CD4-positive, alpha-beta T cell treated with Interleukin-2 at 100 ng/mL for 4 hours (primary cell): ENCODE measurements around the gene SERGEF.

Experiments
- DNase-seq: peaks from one replicate; pipeline ENCODE4 v3.0.0-alpha.2; 2020; ENCODE audit warnings: low spot score

The SERGEF gene

DNA sequence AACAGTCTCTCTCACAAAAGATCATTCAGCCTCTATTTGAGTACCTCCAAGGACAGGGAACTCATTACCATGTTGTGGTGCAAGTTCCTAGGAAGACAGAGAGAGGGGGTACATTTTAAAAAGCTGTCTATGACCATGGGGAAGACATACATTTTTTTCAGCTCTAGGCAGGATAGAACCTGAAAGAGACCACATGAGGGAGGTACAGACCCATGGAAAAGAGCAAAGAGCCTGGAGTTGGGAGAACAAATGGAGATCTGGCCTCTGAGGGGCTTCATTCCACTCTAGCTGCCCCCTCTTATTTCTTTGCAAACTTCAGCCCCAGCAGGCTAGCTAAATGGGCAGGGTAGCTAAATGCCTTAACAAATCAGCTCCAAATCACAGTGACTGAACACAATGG, 241.9 kb downstream of the SERGEF start:
- no peak for DNase-seq

DNA sequence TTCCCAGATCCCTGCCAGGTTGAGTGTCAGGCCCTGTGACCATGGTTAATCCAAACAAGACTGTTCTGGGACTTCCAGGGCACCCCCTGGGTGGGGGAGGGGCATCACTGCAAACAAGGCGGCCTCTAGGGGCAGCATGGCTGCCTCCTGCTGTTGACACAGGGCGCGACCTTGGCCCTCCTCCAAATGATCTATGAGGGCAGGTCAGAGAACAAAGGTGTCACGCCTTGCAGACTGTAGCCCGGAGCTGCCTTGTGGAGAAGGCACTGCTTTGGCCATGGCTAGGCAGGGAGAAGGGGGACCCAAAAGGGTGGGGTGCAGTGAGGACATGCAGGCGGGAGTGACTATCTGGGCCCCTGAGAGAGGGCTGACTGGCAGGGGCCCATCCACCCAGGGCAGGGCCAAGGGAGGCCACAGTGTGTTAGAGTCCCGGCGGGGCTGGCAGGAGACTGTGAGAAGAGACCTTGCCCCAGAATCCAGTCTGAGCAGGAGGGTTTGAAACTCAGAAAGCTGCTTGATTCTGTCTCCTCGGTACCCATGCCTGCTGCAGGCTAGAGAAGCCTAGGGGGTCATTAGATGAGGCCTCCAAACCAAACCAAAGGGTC, 242.7 kb downstream of the SERGEF start:
- no peak for DNase-seq

DNA sequence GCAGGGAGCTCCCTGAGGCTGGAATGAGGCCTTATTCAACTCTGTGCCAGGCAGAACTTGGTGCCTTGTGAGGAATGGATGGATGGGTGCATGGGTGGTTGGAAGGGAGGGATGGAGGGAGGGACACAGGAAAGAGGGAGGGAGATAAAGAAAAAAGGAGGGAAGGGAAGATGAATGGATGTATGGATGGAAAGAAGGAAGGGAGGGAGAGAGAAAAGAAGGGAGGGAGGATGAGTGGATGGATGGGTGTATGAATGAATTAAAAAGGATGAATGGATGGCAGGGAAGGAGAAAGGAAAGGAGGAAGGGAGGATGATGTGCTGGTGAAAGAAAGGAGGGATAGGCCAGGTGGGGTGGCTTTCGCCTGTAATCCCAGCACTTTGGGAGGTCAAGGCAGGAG, 243.6 kb downstream of the SERGEF start:
- DNase-seq = no peak

DNA sequence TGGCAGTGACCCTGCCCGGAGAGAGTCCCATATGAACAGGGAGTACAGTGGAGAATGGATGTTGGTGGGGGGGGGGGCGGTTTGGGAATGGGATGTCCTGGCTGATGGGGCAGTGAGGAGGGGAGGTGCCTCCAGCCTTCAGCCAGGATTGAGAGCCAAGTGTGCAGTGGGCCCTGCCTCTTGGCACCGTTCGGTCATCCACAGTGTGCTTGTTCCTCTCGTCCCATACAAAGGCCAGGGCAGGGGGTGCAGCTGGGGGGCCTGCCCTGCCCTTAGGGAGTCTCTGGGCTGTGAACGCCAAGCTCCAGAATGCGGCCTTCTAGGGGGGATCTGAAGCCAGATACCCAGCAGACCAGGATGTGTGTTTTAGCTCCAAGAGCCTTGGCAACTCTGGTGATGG, 244.3 kb downstream of the SERGEF start:
- no peak for DNase-seq

DNA sequence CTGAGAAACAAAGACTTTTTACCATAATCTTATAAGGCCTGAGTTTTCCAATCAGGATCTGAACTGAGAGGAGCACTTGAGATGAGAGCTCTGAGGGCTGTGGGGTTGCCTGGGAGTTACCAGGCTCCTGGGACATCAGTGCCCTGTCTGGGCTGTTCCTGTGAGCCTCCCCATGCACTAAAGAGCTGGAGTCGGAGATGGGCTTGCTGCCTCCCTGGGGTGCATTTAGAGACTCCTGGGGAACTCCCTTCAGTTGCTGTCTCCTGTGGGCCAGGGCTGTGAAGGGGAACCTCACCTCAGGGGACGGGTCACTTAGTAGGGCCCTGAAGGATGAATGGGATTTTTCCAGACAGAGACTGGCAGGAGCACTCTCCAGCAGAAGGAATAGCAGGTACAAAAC, 244.9 kb downstream of the SERGEF start:
- no peak for DNase-seq

DNA sequence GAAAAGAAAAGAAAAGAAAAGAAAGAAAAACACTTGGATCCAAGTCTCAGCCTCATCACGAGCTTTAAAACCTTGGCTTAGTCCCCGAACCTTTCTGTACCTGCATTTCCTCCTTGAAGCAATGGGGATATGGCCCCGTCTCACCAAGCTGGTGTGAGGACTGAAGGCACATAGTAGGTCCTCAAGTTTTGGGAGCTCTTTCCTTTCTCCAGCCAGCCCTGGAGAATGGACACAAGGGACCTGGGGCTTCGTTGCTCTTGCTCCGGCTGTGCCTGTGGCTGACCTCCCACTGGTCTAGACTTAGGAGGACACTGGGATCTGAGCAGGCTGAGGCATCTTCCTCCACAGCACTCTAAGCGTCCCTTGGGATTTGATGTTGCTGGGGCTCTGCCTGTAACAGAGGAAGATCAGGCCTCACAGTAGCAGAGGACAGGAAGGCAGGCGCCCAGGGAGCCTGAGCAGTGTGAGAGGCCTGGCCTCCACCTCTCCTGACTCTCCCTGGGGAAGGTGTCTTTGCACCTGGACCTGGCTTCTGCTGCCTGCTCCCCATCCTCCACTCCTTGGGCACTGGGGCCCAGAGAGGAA, 245.5 kb downstream of the SERGEF start:
- DNase-seq = no peak

DNA sequence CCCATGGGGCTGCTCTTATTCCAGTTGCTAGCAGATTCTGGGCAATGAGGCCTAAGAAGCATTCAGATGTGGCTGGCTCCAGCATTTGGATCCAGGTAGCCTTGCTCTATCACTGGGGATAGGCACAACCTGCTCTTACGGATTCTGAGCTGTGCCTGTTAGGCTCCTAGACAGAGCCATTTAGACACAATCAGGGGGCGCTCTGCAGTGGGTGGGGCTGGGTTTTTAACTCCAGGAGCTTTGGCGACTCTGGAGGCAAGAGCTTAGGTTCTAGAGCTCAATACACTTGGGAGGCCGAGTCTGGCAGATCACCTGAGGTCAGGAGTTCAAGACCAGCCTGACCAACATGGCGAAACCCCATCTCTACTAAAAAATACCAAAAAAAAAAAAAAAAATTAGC, 246.3 kb downstream of the SERGEF start:
- no peak for DNase-seq

DNA sequence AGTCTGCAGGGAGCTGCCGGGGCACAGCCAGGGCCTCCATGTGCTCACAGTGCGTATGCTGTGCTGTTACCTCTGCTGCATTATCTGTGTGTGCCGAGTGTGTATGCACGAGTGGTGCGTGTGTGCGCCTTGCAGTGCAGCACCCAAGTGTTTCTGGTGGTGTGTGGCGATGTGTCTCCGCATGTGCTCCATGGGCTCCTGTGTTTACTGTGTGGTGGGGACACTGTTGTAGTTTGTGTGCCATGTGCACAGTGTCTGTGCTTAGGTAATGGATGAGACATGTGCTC, 246.8 kb downstream of the SERGEF start:
- no peak for DNase-seq

DNA sequence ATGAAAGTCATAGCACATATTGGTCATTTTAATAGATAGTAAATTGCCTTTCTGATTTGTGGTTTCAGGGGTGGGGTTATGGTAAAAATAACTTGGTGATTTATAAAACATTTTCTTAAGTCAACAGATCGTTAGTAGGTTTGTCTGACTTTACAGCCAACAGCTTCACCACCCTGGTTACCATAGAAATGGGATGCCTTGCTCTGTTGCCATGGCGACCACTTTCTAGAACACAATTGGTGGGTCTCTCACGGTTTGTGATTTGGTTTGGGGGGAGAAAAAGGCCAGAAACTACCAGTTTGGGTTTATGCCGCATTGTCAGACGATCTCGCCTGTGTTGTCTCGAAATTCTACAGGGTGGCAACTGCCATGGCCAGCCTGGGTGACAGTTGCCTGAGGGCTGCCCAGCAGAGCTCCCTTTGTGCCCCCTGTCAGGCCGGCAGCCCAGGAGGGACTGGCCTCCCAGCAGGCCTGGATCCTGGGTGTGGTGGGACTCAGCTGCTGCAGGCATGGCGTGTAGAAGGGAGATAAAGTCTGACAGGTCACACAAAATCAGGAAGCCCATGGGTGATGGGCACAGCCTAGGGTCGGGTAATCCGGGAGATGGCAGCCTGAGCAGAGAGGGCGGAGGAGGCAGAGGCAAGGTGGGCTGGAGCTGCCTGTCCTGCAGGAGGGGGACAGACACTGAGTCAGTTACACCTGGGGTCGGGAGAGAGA, 247.3 kb downstream of the SERGEF start:
- no peak for DNase-seq

DNA sequence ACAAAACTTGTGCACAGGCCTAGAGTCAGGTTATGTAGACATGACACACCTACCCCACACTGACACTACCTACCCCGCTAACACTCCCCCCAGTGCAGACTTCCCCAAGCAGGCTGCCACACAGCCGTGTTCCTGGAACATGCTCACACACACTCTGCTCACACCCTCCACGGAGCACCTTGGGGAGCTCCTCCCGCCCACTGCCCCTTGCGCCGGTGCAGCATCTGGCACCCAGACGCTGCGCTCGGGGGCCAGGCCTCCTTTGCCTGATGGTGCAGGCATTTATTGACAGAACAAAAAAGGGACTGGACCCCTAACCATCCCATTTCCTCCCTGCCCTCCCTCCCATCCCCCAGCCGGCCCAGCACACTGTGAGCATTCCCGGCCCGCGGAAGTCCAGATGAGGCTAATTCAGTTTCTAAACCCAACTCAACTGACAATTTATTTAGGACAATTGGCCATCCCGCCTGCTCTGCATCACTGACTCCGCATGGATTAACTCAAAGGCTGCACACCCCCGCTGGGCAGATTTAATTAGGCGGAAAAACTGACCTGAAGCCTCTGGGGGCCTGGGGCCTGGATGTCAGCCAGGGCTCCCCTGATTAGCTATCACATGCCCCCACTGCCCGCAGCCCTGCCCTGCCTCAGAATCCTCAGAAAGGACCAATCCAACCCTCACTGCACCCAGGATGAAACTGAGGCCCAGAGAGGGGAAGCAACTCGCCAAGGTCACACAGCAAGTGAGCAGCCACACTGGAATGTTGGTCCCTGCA, 248.2 kb downstream of the SERGEF start:
- DNase-seq = no peak

DNA sequence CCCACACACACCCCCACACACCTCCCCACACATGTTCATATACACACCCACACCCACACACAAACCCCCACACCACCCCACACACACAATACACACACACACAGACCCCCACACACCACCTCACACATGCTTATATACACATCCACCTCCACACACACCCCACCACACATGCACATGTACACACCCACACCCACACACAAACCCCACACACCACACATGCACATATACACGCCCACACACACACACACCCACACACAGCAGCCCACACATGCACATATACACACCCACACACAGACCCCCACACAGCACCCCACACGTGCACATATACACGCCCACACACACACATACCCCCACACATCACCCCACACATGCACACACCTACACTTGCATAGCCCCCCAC, 249.1 kb downstream of the SERGEF start:
- DNase-seq = no peak

DNA sequence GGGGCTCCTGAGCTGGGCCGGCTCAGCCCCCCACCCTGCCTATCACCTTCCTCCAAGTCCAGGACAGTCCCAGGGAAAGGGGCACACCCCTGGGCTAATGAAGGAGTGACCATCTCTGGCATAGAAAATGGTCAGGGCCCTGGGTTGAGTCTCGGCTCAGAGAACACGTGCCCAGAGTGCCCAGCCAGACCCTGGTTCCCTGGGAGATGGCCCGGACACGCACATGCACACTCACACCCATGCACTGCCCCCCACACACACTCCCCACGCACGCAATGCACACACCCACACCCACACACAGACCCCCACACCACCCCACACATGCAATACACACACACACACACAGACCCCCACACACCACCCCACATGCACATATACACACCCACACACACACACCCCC, 249.6 kb downstream of the SERGEF start:
- DNase-seq = no peak

DNA sequence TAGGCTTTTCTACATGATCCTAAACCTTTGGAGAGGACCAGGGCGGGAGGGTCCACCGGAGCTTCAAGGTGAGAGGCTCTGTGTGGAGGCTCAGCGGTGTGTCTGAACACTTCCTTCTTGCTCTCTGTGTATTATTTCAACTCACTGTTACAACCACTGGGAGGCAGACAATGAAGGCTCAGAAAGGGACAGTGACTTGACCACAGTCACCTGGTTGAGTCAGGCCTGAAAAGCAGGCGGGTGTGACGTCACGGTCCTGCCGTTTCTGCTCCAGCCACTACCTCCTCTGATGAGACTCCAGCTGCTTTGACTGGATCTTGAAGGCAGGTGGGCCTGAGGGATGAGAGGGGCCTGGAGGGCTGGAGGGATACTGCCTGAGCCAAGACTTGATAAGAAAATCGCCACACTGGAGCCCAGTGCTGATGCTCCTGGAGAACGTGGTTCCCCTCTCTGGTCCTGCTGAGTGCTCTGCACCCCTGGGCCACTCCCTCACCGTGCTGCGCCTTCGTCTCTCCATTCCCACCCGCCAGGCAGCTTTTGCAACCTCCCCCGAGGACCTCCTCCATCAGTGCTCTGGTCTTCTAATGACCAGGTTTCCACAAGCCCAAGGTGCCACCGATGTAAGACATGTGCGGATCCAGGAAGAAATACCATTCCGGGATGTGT, 250.4 kb downstream of the SERGEF start:
- no peak for DNase-seq

DNA sequence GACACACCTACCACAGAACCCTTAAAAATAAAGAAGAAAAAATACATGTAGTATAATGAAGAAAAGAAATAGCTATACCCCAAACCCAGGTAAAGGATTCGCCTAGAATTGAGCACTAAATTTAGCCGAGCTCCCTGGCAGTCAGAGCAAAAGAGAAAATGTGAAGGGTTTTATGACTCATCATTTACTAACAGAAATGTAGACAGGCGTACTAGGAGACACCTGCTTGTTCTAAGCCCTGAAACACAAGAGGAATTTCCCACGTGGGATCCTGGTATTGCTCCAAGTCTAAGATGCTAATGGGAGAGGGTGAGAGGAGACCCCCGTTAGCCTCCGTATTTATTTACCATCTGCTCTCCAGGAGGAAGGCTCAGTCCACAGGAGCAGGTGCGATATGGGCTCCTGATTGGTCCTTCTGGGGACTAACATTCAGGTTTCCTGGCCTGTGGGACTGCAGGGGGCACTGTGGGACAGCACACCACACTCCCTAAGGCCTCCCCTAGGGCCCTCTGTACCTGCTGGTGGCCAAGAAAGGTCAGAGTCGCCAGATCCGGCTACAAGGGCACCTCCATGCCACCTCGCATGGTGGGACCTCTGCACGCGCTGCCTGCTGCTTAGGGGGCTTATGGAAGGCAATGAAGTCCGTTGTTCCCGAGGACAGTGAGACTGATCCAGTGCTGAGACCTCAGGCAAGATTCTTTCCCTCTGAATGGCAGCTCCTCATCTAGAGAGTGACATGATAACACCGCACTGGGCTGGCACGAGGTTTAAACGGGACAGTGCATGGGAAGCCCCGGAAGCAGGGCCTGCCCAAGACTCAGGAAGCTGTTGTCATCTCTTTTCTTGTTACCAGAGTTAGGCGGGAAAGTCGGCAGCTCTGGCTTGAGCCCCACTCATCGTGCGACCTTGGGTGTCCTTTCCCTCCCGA, 252.5 kb downstream of the SERGEF start:
- DNase-seq = no peak

DNA sequence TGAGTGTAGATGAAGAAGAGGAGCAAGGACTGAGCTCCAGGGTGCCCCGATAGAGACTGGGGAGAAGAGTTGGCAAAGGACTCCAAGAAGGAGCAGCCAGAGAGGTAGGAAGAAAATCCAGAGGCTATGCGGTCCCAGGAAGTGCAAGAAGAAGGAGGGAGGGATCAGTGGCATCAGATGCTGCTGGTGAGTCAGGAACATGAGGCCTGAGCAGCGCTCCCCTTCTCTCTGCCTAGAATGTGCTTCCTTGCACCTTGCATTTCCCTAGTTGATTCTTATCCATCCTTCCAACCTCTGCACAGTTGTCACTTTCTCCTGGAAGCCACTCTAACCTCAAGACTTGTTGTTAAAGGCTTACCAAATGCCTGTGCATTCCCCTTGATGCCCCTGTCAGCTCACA, 257.0 kb downstream of the SERGEF start:
- no peak for DNase-seq

DNA sequence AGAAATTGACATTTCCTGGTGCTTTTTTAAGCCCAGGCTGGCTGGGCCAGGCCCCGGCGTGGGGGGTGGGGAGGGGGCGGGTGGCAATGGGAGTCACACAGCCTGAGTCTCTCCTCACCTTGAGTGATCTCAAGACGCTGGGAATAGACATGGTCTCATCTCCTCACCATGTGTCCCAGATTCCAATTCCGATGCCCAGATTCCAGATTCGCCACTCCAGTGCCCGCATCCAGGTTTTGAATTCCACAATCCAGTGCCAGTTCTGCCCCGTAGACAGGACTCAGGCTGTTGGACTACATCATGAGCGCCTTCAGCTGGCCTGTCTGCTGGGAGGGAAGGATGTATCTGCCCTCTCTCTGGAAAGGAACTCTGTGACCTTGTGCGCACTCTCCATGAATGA, 259.2 kb downstream of the SERGEF start:
- no peak for DNase-seq

DNA sequence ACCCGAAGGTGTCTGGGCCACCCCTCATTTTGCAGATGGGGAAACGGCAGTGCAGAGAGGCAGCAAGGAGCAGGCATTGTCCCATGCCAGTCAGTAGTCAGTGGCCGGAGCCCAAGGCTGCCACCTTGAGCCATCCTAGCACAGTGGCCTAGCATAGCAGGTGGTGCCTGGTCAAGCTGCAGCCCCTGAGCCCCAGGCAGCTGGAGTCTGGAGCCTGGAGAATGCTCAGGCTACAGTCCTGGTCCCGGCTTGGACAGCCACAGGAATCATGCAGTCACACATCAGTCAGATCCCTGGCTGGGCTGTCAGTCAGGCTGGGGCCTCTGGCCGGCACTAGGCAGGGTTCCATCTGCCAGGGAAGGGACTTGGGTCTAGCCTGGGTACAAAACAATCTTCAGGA, 259.7 kb downstream of the SERGEF start:
- no peak for DNase-seq

DNA sequence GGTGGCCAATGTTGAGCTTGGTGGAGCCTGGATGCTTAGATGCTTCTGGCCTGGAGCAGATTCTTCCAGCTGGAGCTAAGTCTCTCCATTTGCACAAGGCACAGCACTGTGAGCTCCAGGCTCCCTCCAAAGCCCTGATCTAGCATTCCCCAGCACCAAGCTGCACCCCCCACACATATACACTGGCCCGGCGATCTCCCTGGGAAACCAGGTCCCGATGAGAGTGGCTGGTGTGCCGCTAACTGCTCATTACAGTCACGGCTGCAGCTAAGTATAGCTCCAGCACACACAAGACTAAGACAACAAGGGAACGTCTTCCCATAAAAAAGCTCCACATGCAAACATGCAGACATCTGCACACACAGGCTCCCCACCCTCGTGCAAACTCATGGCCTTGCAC, 260.7 kb downstream of the SERGEF start:
- no peak for DNase-seq

DNA sequence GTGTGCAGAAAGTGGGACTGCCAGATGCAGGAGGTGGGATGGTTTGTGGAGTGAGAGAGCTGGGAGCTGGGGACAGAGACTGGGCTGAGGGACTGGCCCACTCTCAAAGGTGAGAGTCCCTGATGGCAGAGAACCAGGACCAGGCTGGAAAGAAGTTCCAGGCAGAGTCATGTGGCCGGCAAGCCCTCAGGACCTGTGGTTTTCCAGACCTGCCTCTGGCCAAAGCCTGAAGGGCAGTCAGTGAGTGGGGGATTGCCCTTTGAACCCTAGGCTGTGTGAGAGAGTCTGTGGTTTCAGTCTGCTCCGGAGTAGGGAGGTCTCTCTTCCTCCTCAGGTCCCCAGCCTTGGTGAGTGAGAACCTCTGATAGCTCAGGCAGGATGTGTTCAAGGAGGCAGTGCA, 261.3 kb downstream of the SERGEF start:
- no peak for DNase-seq

DNA sequence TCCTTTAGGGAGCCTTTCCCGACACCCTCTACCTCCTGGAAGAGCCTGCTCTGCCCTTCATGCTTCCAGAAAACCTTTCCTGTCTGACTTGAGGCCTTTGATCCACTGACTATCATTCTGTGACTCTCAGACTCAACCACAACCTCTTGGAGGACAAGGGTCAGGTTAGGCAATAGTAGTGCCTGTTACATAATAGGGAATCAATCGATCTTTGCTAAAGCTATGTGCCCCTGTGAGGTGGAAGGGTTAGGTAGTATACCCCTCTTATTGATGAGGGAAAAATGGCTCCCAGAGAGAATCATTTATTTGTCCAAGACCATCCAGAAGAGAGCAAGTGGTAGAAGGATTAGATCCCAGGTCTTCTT, 262.1 kb downstream of the SERGEF start:
- no peak for DNase-seq

DNA sequence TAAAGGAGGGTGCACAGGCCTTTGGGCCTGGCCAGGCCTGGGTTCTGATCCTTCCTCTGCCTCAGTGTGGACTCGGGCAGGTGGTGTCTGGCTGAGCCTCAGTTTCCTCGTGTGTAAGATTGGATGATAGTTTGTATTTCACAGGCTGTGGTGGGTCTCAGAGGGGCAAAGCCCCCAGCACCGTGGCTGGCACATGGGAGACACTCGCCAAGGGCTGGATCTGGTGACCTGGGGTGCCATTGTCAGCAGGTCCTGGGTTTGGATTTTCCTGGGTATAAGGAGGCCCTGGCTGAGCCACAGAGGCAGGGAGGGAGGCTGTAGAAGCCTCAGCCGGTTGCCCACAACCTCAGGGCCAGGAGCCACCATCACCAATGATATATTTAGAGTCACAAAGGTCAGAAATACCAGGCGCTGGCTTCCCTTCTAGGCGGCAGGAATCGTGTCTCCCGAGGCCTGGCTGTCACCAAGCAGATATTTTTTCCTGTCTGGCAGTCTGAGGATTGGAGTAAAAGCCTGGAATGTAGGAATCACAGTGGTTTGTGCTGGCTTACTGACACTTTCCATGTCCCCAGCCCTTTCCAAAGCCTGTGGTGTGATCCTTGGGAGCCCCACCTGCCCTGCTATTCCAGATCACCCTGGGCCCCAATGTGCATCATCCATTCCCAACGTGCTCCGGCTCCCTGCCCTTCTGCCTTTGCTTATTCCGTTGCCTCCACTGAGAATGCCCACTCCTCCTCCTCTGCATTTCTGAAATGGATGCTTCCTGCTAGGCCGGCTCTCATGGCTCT, 262.6 kb downstream of the SERGEF start:
- DNase-seq = no peak
